ENCODE data around the gene RPL32.

RPL32 gene

DNA sequence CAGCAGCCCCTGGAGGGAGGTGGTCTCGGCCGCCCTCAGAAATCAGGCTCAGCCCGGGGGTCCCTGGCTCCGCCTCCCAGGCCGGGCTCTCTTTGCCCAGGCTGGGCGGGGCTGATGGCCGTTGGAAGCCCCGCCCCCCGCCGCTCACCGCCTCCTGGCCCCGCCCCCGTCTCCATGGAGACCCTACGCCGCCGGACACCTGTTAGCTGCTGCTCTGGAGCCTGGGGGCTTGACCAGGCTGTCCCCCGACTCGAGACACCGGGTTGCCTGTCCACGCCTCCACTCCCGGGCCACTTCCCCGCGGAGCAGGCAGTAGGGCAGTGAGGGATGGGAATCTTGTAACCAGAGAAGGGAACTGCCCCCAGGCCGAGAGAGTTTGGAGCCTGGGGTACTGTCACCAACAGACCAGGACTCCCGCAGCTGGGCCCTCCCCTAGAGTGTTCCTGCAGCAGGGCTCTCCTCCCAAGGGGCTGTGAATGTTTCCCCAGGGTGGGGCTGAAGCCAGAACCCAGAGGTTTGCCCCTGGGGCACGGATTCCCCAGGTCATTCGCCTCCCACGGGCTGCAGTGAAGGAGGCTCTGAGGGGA is 27.8 kb upstream of the RPL32 start:
- no peak overlapping the region for H3K27ac ChIP-seq (ENCODE audit: extremely low read depth, low read depth, low read length)
- TF ChIP-seq SCRT2 (tag by site-specific recombination; IDR thresholded peaks at IDR 0.05) (peak; percentile 94), SCRT1 (tag by site-specific recombination; IDR thresholded peaks at IDR 0.05; ENCODE audit: borderline replicate concordance) (0 out of 2 replicates have a peak, but pooled peaks have one; percentile 13), ZFP3 (tag by site-specific recombination; IDR thresholded peaks at IDR 0.05; ENCODE audit: low read depth) (no peak), ZNF341 (tag by site-specific recombination; IDR thresholded peaks at IDR 0.05; ENCODE audit: low read depth) (peak; percentile 74), ZFP37 (tag by site-specific recombination; IDR thresholded peaks at IDR 0.05) (no peak), ZNF335 (tag by site-specific recombination; conservative IDR thresholded peaks at IDR 0.05) (no peak), TRIM28 (IDR thresholded peaks at IDR 0.05; ENCODE audit: borderline replicate concordance, low read length) (no peak), ZNF175 (tag by site-specific recombination; IDR thresholded peaks at IDR 0.05) (no peak), ZNF184 (tag by site-specific recombination; IDR thresholded peaks at IDR 0.05) (no peak), ZNF776 (tag by site-specific recombination; IDR thresholded peaks at IDR 0.05; ENCODE audit: borderline replicate concordance) (no peak), ZIC2 (tag by site-specific recombination; IDR thresholded peaks at IDR 0.05) (peak; percentile 89), SP2 (tag by site-specific recombination; IDR thresholded peaks at IDR 0.05) (peak; percentile 28; the same call in 1 of the 2 replicates), KLF9 (tag by site-specific recombination; IDR thresholded peaks at IDR 0.05; ENCODE audit: low read depth) (0 out of 2 replicates have a peak, but pooled peaks have one; percentile 25), GLIS1 (tag by site-specific recombination; IDR thresholded peaks at IDR 0.05) (peak; percentile 84)
- TF ChIP-seq, protein P1, sequence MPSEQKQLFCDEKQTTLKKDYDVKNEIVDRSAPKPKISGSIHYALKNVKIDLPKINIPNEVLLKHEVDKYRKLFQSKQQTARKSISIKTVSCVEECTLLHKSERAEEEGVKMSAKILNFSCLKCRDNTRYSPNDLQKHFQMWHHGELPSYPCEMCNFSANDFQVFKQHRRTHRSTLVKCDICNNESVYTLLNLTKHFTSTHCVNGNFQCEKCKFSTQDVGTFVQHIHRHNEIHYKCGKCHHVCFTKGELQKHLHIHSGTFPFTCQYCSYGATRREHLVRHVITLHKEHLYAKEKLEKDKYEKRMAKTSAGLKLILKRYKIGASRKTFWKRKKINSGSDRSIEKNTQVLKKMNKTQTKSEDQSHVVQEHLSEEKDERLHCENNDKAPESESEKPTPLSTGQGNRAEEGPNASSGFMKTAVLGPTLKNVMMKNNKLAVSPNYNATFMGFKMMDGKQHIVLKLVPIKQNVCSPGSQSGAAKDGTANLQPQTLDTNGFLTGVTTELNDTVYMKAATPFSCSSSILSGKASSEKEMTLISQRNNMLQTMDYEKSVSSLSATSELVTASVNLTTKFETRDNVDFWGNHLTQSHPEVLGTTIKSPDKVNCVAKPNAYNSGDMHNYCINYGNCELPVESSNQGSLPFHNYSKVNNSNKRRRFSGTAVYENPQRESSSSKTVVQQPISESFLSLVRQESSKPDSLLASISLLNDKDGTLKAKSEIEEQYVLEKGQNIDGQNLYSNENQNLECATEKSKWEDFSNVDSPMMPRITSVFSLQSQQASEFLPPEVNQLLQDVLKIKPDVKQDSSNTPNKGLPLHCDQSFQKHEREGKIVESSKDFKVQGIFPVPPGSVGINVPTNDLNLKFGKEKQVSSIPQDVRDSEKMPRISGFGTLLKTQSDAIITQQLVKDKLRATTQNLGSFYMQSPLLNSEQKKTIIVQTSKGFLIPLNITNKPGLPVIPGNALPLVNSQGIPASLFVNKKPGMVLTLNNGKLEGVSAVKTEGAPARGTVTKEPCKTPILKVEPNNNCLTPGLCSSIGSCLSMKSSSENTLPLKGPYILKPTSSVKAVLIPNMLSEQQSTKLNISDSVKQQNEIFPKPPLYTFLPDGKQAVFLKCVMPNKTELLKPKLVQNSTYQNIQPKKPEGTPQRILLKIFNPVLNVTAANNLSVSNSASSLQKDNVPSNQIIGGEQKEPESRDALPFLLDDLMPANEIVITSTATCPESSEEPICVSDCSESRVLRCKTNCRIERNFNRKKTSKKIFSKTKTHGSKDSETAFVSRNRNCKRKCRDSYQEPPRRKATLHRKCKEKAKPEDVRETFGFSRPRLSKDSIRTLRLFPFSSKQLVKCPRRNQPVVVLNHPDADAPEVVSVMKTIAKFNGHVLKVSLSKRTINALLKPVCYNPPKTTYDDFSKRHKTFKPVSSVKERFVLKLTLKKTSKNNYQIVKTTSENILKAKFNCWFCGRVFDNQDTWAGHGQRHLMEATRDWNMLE (tag by site-specific recombination; conservative IDR thresholded peaks at IDR 0.05; ENCODE audit: low read depth), result no peak
- ChIA-PET POLR2A (no interaction called here), CTCF (interaction anchor here (0.6 to 5.7 kb wide), 4 partner anchors 8 to 593 kb away, joined by 3 to 71 read pairs (median 4); no protein-coding TSS in a partner anchor)
- H3K36me3 ChIP-seq (ENCODE audit: control insufficient read depth in 2 of 2, insufficient read depth in 1 of 2, low read length in 2 of 2), result no peaks in the 10 kb centered on the region
- H3K9me3 ChIP-seq (ENCODE audit: control insufficient read depth, insufficient read depth, low read depth, low read length), result no peaks in the 10 kb centered on the region
- no peak overlapping the region for H3K4me3 ChIP-seq (ENCODE audit: low read depth, low read length)
- no peaks in the 10 kb centered on the region for H3K4me1 ChIP-seq (ENCODE audit: control insufficient read depth, insufficient read depth, low read length)

DNA sequence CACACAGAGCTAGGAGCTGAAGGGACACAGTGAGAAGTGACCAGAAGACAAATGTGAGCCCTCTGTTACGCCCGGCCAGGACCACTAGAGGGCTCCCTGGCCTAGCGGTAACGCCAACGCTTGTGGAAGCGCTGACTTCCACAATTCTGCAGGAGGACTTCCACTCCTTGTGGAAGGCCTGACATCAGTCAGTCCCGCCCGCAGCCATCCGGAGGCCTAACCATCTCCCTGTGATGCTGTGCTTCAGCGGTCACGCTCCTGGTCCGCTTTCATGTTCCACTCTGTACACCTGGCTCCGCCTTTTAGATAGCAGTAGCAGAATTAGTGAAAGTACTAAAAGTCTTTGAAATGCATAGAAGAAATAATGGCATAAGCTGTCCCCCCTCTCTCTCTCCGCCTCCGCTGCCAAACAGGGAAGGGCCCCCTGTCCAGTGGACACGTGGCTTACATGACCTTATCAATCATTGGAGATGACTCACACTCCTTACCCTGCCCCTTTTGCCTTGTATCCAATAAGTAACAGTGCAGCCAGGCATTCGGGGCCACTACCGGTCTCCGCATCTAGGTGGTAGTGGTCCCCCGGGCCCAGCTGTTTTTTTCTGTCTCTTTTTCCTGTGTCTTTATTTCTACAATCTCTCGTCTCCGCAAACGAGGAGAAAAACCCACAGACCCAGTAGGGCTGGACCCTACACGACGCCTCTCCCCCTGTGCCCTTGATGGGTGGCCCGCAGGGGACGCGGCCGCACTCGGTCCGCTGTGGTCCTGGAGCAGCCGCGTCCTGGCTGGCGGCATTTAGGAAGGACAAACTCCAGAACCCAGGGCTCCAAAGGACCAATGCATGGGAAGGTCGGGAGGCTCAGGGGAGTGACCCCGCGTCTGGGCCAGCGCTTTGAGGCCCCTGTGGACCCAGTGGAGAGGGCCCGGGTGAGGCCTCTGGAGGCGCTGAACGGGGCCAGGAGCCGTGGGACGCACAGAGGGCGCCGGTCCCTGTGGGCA is 27.0 kb upstream of the RPL32 start:
- ChIA-PET POLR2A (no interaction called here), CTCF (interaction anchor here (0.6 to 5.7 kb wide), 19 partner anchors 8 to 782 kb away, joined by 3 to 71 read pairs (median 3); no protein-coding TSS in a partner anchor)
- H3K9me3 ChIP-seq (ENCODE audit: control insufficient read depth, insufficient read depth, low read depth, low read length), result no peaks in the 10 kb centered on the region
- no peak overlapping the region for H3K4me3 ChIP-seq (ENCODE audit: low read depth, low read length)
- no peaks in the 10 kb centered on the region for H3K36me3 ChIP-seq (ENCODE audit: control insufficient read depth in 2 of 2, insufficient read depth in 1 of 2, low read length in 2 of 2)
- H3K27ac ChIP-seq (ENCODE audit: extremely low read depth, low read depth, low read length), result no peak overlapping the region
- no peaks in the 10 kb centered on the region for H3K4me1 ChIP-seq (ENCODE audit: control insufficient read depth, insufficient read depth, low read length)
- TF ChIP-seq ZNF391 (tag by site-specific recombination; IDR thresholded peaks at IDR 0.05; ENCODE audit: borderline replicate concordance, low read depth) (0 out of 2 replicates have a peak, but pooled peaks have one; percentile 31), ZSCAN30 (tag by site-specific recombination; IDR thresholded peaks at IDR 0.05) (peak; percentile 79), GLI2 (tag by site-specific recombination; IDR thresholded peaks at IDR 0.05; ENCODE audit: borderline replicate concordance, low read depth) (no peak), ZNF37A (tag by site-specific recombination; IDR thresholded peaks at IDR 0.05) (no peak), ZNF571 (tag by site-specific recombination; IDR thresholded peaks at IDR 0.05) (no peak), ZNF24 (tag by site-specific recombination; IDR thresholded peaks at IDR 0.05) (0 out of 2 replicates have a peak, but pooled peaks have one; percentile 46), ZNF600 (tag by site-specific recombination; IDR thresholded peaks at IDR 0.05) (peak; percentile 86), ZNF521 (tag by site-specific recombination; IDR thresholded peaks at IDR 0.05) (no peak), ZNF623 (tag by site-specific recombination; IDR thresholded peaks at IDR 0.05) (no peak), ZNF394 (tag by site-specific recombination; IDR thresholded peaks at IDR 0.05; ENCODE audit: borderline replicate concordance) (peak; percentile 48; the same call in 1 of the 2 replicates), GLIS2 (tag by site-specific recombination; IDR thresholded peaks at IDR 0.05) (peak; percentile 36; the same call in 1 of the 2 replicates), ZNF114 (tag by site-specific recombination; IDR thresholded peaks at IDR 0.05) (no peak)
- TF ChIP-seq, protein P2, sequence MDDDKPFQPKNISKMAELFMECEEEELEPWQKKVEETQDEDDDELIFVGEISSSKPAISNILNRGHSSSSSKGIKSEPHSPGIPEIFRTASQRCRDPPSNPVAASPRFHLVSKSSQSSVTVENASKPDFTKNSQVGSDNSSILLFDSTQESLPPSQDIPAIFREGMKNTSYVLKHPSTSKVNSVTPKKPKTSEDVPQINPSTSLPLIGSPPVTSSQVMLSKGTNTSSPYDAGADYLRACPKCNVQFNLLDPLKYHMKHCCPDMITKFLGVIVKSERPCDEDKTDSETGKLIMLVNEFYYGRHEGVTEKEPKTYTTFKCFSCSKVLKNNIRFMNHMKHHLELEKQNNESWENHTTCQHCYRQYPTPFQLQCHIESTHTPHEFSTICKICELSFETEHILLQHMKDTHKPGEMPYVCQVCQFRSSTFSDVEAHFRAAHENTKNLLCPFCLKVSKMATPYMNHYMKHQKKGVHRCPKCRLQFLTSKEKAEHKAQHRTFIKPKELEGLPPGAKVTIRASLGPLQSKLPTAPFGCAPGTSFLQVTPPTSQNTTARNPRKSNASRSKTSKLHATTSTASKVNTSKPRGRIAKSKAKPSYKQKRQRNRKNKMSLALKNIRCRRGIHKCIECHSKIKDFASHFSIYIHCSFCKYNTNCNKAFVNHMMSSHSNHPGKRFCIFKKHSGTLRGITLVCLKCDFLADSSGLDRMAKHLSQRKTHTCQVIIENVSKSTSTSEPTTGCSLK (tag by site-specific recombination; IDR thresholded peaks at IDR 0.05), result no peak
